Measurements from ENCODE around the gene ODF2. TPM values are rescaled to one million over a fixed set of nuclear protein-coding genes. Genes with fewer than 3 reads are reported as not detected.

Gene ODF2
- total RNA-seq, 1 experiment from 2014 or later: 31.9 TPM

GRCh38 chr9:128498911-128499310 is 43.1 kb downstream of the ODF2 start (continued):
- TF ChIP-seq, protein P1, sequence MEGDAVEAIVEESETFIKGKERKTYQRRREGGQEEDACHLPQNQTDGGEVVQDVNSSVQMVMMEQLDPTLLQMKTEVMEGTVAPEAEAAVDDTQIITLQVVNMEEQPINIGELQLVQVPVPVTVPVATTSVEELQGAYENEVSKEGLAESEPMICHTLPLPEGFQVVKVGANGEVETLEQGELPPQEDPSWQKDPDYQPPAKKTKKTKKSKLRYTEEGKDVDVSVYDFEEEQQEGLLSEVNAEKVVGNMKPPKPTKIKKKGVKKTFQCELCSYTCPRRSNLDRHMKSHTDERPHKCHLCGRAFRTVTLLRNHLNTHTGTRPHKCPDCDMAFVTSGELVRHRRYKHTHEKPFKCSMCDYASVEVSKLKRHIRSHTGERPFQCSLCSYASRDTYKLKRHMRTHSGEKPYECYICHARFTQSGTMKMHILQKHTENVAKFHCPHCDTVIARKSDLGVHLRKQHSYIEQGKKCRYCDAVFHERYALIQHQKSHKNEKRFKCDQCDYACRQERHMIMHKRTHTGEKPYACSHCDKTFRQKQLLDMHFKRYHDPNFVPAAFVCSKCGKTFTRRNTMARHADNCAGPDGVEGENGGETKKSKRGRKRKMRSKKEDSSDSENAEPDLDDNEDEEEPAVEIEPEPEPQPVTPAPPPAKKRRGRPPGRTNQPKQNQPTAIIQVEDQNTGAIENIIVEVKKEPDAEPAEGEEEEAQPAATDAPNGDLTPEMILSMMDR (IDR thresholded peaks at IDR 0.05): no peak
- TF ChIP-seq HMGXB4 (CRISPR knock-in tag; IDR thresholded peaks at IDR 0.05) (no peak), RORB (CRISPR knock-in tag; IDR thresholded peaks at IDR 0.05) (no peak)
- TF ChIP-seq, protein P2, sequence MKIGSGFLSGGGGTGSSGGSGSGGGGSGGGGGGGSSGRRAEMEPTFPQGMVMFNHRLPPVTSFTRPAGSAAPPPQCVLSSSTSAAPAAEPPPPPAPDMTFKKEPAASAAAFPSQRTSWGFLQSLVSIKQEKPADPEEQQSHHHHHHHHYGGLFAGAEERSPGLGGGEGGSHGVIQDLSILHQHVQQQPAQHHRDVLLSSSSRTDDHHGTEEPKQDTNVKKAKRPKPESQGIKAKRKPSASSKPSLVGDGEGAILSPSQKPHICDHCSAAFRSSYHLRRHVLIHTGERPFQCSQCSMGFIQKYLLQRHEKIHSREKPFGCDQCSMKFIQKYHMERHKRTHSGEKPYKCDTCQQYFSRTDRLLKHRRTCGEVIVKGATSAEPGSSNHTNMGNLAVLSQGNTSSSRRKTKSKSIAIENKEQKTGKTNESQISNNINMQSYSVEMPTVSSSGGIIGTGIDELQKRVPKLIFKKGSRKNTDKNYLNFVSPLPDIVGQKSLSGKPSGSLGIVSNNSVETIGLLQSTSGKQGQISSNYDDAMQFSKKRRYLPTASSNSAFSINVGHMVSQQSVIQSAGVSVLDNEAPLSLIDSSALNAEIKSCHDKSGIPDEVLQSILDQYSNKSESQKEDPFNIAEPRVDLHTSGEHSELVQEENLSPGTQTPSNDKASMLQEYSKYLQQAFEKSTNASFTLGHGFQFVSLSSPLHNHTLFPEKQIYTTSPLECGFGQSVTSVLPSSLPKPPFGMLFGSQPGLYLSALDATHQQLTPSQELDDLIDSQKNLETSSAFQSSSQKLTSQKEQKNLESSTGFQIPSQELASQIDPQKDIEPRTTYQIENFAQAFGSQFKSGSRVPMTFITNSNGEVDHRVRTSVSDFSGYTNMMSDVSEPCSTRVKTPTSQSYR (CRISPR knock-in tag; IDR thresholded peaks at IDR 0.05): no peak
- TF ChIP-seq, protein P3, sequence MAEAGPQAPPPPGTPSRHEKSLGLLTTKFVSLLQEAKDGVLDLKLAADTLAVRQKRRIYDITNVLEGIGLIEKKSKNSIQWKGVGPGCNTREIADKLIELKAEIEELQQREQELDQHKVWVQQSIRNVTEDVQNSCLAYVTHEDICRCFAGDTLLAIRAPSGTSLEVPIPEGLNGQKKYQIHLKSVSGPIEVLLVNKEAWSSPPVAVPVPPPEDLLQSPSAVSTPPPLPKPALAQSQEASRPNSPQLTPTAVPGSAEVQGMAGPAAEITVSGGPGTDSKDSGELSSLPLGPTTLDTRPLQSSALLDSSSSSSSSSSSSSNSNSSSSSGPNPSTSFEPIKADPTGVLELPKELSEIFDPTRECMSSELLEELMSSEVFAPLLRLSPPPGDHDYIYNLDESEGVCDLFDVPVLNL (CRISPR knock-in tag; IDR thresholded peaks at IDR 0.05; ENCODE audit: borderline replicate concordance, low read depth): no peak

GRCh38 chr9:128499920-128500319 is 44.1 kb downstream of the ODF2 start:
- no peak overlapping the region for H3K4me3 Mint-ChIP-seq
- ATAC-seq: no peak
- ChIA-PET POLR2A (no interaction called here), CTCF (no interaction called here)
- 0 out of 2 replicates have a peak, but pooled peaks cover 7% of the 10 kb centered on the region for H3K4me1 Mint-ChIP-seq
- H3K27ac Mint-ChIP-seq: no peak overlapping the region
- no peak for DNase-seq (ENCODE audit: low spot score)
- H3K27me3 Mint-ChIP-seq (ENCODE audit: low read depth): no peaks in the 10 kb centered on the region
- no peaks in the 10 kb centered on the region for H3K9me3 Mint-ChIP-seq
- peaks cover 26% of the 10 kb centered on the region for H3K36me3 Mint-ChIP-seq
- TF ChIP-seq, protein P4, sequence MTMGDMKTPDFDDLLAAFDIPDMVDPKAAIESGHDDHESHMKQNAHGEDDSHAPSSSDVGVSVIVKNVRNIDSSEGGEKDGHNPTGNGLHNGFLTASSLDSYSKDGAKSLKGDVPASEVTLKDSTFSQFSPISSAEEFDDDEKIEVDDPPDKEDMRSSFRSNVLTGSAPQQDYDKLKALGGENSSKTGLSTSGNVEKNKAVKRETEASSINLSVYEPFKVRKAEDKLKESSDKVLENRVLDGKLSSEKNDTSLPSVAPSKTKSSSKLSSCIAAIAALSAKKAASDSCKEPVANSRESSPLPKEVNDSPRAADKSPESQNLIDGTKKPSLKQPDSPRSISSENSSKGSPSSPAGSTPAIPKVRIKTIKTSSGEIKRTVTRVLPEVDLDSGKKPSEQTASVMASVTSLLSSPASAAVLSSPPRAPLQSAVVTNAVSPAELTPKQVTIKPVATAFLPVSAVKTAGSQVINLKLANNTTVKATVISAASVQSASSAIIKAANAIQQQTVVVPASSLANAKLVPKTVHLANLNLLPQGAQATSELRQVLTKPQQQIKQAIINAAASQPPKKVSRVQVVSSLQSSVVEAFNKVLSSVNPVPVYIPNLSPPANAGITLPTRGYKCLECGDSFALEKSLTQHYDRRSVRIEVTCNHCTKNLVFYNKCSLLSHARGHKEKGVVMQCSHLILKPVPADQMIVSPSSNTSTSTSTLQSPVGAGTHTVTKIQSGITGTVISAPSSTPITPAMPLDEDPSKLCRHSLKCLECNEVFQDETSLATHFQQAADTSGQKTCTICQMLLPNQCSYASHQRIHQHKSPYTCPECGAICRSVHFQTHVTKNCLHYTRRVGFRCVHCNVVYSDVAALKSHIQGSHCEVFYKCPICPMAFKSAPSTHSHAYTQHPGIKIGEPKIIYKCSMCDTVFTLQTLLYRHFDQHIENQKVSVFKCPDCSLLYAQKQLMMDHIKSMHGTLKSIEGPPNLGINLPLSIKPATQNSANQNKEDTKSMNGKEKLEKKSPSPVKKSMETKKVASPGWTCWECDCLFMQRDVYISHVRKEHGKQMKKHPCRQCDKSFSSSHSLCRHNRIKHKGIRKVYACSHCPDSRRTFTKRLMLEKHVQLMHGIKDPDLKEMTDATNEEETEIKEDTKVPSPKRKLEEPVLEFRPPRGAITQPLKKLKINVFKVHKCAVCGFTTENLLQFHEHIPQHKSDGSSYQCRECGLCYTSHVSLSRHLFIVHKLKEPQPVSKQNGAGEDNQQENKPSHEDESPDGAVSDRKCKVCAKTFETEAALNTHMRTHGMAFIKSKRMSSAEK (CRISPR knock-in tag; IDR thresholded peaks at IDR 0.05; ENCODE audit: borderline replicate concordance): no peak
- no peak for TF ChIP-seq NR2C2 (CRISPR knock-in tag; IDR thresholded peaks at IDR 0.05)
- no peak for TF ChIP-seq HMGA2 (CRISPR knock-in tag; IDR thresholded peaks at IDR 0.05)
- no peak for TF ChIP-seq SOX15 (CRISPR knock-in tag; IDR thresholded peaks at IDR 0.05)
- no peak for TF ChIP-seq TP53 (CRISPR knock-in tag; IDR thresholded peaks at IDR 0.05)
- TF ChIP-seq ZNF425 (CRISPR knock-in tag; conservative IDR thresholded peaks at IDR 0.05): no peak
- no peak for TF ChIP-seq SMAD3 (CRISPR knock-in tag; IDR thresholded peaks at IDR 0.05; ENCODE audit: borderline replicate concordance)
- no peak for TF ChIP-seq ZNF317 (CRISPR knock-in tag; IDR thresholded peaks at IDR 0.05; ENCODE audit: borderline replicate concordance, low read depth)
- TF ChIP-seq, protein P5, sequence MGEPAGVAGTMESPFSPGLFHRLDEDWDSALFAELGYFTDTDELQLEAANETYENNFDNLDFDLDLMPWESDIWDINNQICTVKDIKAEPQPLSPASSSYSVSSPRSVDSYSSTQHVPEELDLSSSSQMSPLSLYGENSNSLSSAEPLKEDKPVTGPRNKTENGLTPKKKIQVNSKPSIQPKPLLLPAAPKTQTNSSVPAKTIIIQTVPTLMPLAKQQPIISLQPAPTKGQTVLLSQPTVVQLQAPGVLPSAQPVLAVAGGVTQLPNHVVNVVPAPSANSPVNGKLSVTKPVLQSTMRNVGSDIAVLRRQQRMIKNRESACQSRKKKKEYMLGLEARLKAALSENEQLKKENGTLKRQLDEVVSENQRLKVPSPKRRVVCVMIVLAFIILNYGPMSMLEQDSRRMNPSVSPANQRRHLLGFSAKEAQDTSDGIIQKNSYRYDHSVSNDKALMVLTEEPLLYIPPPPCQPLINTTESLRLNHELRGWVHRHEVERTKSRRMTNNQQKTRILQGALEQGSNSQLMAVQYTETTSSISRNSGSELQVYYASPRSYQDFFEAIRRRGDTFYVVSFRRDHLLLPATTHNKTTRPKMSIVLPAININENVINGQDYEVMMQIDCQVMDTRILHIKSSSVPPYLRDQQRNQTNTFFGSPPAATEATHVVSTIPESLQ (CRISPR knock-in tag; IDR thresholded peaks at IDR 0.05): no peak
- TF ChIP-seq, protein P6, sequence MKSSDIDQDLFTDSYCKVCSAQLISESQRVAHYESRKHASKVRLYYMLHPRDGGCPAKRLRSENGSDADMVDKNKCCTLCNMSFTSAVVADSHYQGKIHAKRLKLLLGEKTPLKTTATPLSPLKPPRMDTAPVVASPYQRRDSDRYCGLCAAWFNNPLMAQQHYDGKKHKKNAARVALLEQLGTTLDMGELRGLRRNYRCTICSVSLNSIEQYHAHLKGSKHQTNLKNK (CRISPR knock-in tag; IDR thresholded peaks at IDR 0.05): no peak
- no peak for TF ChIP-seq ETV6 (CRISPR knock-in tag; IDR thresholded peaks at IDR 0.05)
- TF ChIP-seq ZNF416 (CRISPR knock-in tag; IDR thresholded peaks at IDR 0.05): no peak
- TF ChIP-seq ZNF396 (CRISPR knock-in tag; IDR thresholded peaks at IDR 0.05; ENCODE audit: borderline replicate concordance): no peak
- no peak for TF ChIP-seq NR3C1 (CRISPR knock-in tag; conservative IDR thresholded peaks at IDR 0.05; ENCODE audit: low read depth)
- no peak for TF ChIP-seq NFYB (CRISPR knock-in tag; conservative IDR thresholded peaks at IDR 0.05; ENCODE audit: low read depth)
- no peak for TF ChIP-seq SMAD4 (CRISPR knock-in tag; IDR thresholded peaks at IDR 0.05)

Data from WTC11 (cell line).